HCT116 (cell line): ENCODE data around the gene FAR1. TPM values are rescaled to one million over a fixed set of nuclear protein-coding genes. Genes with fewer than 3 reads are reported as not detected.

Experiments
- total RNA-seq: library from RNA; stranded (reverse); gene quantifications from one replicate; pipeline ENCODE4 v1.2.1, GENCODE V29; 2021; ENCODE audit not compliant: unreplicated experiment

FAR1 gene
- total RNA-seq, 1 experiment from 2014 or later: 74.3 TPM

Other genes with a start within 250 kb of the FAR1 start
- 17.0 TPM for gene BTBD10, start 205.4 kb upstream of the FAR1 start, total RNA-seq
- not detected for gene PTH, start 172.7 kb upstream of the FAR1 start, total RNA-seq